HG02938 (cell line): ENCODE measurements around the gene LRRC1.
"Not testable (repeated sequence)": the region's sequence is repeated elsewhere in the genome, so short reads cannot be mapped to it uniquely, and the experiment has no call there.

Source experiments
- ATAC-seq: cut with Tn5 transposase; IDR thresholded peaks from one replicate; pipeline ENCODE4 v1.9.1; 2021; ENCODE audit warnings: mild to moderate bottlenecking, moderate library complexity; ENCODE audit not compliant: unreplicated experiment

Gene LRRC1

GRCh38 chr6:53794720-53795339, at the start of gene LRRC1:
LRRC1 (plus strand) TSS chr6:53795005; CDS start chr6:53795257, 252 bp downstream.
- ATAC-seq, result peak; percentile 50

GRCh38 chr6:53746442-53747103, 48.2 kb upstream of the LRRC1 start:
- no peak for ATAC-seq

- no peak for ATAC-seq
These were observed 44.7 kb upstream of the LRRC1 start for GRCh38 chr6:53750052-53750650.

- no peak for ATAC-seq
These were observed 43.4 kb upstream of the LRRC1 start for GRCh38 chr6:53751417-53751816.

GRCh38 chr6:53752440-53752839, 42.4 kb upstream of the LRRC1 start:
- no peak for ATAC-seq

GRCh38 chr6:53752856-53753255, 41.9 kb upstream of the LRRC1 start:
- no peak for ATAC-seq

GRCh38 chr6:53754330-53754729, 40.5 kb upstream of the LRRC1 start:
- ATAC-seq, result no peak

- no peak for ATAC-seq
These were observed 38.4 kb upstream of the LRRC1 start for GRCh38 chr6:53756396-53756795.

GRCh38 chr6:53758496-53758895, 36.3 kb upstream of the LRRC1 start:
- ATAC-seq, result no peak

GRCh38 chr6:53761036-53761435, 33.8 kb upstream of the LRRC1 start:
- ATAC-seq, result no peak

GRCh38 chr6:53765270-53765669, 29.5 kb upstream of the LRRC1 start:
- no peak for ATAC-seq

GRCh38 chr6:53766930-53767329, 27.9 kb upstream of the LRRC1 start:
- no peak for ATAC-seq

- no peak for ATAC-seq
These were observed 26.9 kb upstream of the LRRC1 start for GRCh38 chr6:53767941-53768340.

GRCh38 chr6:53768636-53769035, 26.2 kb upstream of the LRRC1 start:
- ATAC-seq, result no peak

- no peak for ATAC-seq
These were observed 24.0 kb upstream of the LRRC1 start for GRCh38 chr6:53770780-53771249.

- no peak for ATAC-seq
These were observed 22.8 kb upstream of the LRRC1 start for GRCh38 chr6:53771785-53772624.

- no peak for ATAC-seq
These were observed 21.6 kb upstream of the LRRC1 start for GRCh38 chr6:53773044-53773696.

- not testable (repeated sequence) for ATAC-seq
These were observed 18.7 kb upstream of the LRRC1 start for GRCh38 chr6:53776152-53776551.

GRCh38 chr6:53784991-53785390, 9.8 kb upstream of the LRRC1 start:
- ATAC-seq, result not testable (repeated sequence)

GRCh38 chr6:53786832-53787231, 8.0 kb upstream of the LRRC1 start:
- ATAC-seq, result no peak

- ATAC-seq, result no peak
These were observed 3.9 kb upstream of the LRRC1 start for GRCh38 chr6:53790886-53791285.
